ENCODE results near the gene BCL3. TPM values are rescaled to one million over a fixed set of nuclear protein-coding genes. Genes with fewer than 3 reads are reported as not detected.

BCL3 gene
- total and polyA plus RNA-seq, 2 of the 13 experiments (the other 11 are each of a cell fraction or from before 2014, with no cell fraction given), result 2.3 to 4.0 TPM

DNA sequence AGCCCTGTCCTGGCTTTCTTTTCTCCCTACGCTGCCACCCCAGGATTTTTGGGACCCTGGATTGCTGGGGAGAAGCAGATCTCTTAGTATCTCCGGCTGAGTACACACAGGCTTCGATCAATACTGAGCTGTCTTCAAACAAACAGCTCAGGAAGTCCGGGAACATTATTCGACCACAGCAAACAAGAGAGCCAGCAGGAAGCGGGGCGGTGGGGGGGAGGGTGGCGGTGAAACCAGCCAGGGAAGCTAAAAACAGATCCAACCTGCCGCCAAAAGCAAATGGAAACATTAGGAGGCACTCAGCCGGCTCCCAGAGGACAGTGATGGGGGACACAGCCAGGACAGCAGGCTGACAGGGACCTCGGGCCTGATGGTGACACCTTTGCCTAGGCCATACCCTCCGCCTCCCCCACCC, 48.2 kb downstream of the BCL3 start (continued):
- TF ChIP-seq SOX13 (IDR thresholded peaks at IDR 0.05) (peak; percentile 73), SOX13 (CRISPR knock-in tag; conservative IDR thresholded peaks at IDR 0.05 in 1 of 2, IDR thresholded peaks at IDR 0.05 in 1 of 2) (peak in 1 of 2 experiments; percentile 82; a peak in 2 of 4 replicates), ZNF101 (CRISPR knock-in tag; IDR thresholded peaks at IDR 0.05; ENCODE audit: borderline replicate concordance, low read depth) (no peak), NFKBIZ (CRISPR knock-in tag; IDR thresholded peaks at IDR 0.05) (no peak), ZKSCAN1 (IDR thresholded peaks at IDR 0.05; ENCODE audit: low read length) (no peak), ZNF235 (CRISPR knock-in tag; IDR thresholded peaks at IDR 0.05; ENCODE audit: borderline replicate concordance) (no peak), HDAC2 (CRISPR knock-in tag; IDR thresholded peaks at IDR 0.05) (peak; percentile 60; the same call in 1 of the 2 replicates), HOXD1 (CRISPR knock-in tag; IDR thresholded peaks at IDR 0.05) (no peak; the same call in 1 of the 2 replicates), TBL1XR1 (IDR thresholded peaks at IDR 0.05; ENCODE audit: borderline replicate concordance, low read length, partially characterized antibody) (peak; percentile 38), SRY (CRISPR knock-in tag; IDR thresholded peaks at IDR 0.05) (no peak), RBM22 (optimal IDR thresholded peaks at IDR 0.05; ENCODE audit: low read length) (no peak), AHR (CRISPR knock-in tag; IDR thresholded peaks at IDR 0.05) (no peak), JARID2 (CRISPR knock-in tag; IDR thresholded peaks at IDR 0.05; ENCODE audit: insufficient replicate concordance) (no peak), ETV6 (CRISPR knock-in tag; conservative IDR thresholded peaks at IDR 0.05) (no peak), ZNF674 (CRISPR knock-in tag; IDR thresholded peaks at IDR 0.05; ENCODE audit: low read depth) (no peak), PAF1 (CRISPR knock-in tag; IDR thresholded peaks at IDR 0.05) (no peak), RCOR2 (CRISPR knock-in tag; IDR thresholded peaks at IDR 0.05) (peak; percentile 78; the same call in 1 of the 2 replicates)
- TF ChIP-seq, protein P1, sequence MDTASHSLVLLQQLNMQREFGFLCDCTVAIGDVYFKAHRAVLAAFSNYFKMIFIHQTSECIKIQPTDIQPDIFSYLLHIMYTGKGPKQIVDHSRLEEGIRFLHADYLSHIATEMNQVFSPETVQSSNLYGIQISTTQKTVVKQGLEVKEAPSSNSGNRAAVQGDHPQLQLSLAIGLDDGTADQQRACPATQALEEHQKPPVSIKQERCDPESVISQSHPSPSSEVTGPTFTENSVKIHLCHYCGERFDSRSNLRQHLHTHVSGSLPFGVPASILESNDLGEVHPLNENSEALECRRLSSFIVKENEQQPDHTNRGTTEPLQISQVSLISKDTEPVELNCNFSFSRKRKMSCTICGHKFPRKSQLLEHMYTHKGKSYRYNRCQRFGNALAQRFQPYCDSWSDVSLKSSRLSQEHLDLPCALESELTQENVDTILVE (CRISPR knock-in tag; IDR thresholded peaks at IDR 0.05), result no peak
- TF ChIP-seq, protein P2, sequence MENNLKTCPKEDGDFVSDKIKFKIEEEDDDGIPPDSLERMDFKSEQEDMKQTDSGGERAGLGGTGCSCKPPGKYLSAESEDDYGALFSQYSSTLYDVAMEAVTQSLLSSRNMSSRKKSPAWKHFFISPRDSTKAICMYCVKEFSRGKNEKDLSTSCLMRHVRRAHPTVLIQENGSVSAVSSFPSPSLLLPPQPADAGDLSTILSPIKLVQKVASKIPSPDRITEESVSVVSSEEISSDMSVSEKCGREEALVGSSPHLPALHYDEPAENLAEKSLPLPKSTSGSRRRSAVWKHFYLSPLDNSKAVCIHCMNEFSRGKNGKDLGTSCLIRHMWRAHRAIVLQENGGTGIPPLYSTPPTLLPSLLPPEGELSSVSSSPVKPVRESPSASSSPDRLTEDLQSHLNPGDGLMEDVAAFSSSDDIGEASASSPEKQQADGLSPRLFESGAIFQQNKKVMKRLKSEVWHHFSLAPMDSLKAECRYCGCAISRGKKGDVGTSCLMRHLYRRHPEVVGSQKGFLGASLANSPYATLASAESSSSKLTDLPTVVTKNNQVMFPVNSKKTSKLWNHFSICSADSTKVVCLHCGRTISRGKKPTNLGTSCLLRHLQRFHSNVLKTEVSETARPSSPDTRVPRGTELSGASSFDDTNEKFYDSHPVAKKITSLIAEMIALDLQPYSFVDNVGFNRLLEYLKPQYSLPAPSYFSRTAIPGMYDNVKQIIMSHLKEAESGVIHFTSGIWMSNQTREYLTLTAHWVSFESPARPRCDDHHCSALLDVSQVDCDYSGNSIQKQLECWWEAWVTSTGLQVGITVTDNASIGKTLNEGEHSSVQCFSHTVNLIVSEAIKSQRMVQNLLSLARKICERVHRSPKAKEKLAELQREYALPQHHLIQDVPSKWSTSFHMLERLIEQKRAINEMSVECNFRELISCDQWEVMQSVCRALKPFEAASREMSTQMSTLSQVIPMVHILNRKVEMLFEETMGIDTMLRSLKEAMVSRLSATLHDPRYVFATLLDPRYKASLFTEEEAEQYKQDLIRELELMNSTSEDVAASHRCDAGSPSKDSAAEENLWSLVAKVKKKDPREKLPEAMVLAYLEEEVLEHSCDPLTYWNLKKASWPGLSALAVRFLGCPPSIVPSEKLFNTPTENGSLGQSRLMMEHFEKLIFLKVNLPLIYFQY (CRISPR knock-in tag; IDR thresholded peaks at IDR 0.05; ENCODE audit: borderline replicate concordance), result no peak
- TF ChIP-seq, protein P3, sequence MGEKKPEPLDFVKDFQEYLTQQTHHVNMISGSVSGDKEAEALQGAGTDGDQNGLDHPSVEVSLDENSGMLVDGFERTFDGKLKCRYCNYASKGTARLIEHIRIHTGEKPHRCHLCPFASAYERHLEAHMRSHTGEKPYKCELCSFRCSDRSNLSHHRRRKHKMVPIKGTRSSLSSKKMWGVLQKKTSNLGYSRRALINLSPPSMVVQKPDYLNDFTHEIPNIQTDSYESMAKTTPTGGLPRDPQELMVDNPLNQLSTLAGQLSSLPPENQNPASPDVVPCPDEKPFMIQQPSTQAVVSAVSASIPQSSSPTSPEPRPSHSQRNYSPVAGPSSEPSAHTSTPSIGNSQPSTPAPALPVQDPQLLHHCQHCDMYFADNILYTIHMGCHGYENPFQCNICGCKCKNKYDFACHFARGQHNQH (CRISPR knock-in tag; IDR thresholded peaks at IDR 0.05), result peak; percentile 78; the same call in 1 of the 2 replicates
- TF ChIP-seq, protein P4, sequence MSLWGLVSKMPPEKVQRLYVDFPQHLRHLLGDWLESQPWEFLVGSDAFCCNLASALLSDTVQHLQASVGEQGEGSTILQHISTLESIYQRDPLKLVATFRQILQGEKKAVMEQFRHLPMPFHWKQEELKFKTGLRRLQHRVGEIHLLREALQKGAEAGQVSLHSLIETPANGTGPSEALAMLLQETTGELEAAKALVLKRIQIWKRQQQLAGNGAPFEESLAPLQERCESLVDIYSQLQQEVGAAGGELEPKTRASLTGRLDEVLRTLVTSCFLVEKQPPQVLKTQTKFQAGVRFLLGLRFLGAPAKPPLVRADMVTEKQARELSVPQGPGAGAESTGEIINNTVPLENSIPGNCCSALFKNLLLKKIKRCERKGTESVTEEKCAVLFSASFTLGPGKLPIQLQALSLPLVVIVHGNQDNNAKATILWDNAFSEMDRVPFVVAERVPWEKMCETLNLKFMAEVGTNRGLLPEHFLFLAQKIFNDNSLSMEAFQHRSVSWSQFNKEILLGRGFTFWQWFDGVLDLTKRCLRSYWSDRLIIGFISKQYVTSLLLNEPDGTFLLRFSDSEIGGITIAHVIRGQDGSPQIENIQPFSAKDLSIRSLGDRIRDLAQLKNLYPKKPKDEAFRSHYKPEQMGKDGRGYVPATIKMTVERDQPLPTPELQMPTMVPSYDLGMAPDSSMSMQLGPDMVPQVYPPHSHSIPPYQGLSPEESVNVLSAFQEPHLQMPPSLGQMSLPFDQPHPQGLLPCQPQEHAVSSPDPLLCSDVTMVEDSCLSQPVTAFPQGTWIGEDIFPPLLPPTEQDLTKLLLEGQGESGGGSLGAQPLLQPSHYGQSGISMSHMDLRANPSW (CRISPR knock-in tag; IDR thresholded peaks at IDR 0.05; ENCODE audit: borderline replicate concordance), result no peak
